ENCODE results near the gene WRNIP1.
A peak's percentile ranks its signal among the peaks of the same experiment; 100 is the strongest.

Gene WRNIP1

DNA sequence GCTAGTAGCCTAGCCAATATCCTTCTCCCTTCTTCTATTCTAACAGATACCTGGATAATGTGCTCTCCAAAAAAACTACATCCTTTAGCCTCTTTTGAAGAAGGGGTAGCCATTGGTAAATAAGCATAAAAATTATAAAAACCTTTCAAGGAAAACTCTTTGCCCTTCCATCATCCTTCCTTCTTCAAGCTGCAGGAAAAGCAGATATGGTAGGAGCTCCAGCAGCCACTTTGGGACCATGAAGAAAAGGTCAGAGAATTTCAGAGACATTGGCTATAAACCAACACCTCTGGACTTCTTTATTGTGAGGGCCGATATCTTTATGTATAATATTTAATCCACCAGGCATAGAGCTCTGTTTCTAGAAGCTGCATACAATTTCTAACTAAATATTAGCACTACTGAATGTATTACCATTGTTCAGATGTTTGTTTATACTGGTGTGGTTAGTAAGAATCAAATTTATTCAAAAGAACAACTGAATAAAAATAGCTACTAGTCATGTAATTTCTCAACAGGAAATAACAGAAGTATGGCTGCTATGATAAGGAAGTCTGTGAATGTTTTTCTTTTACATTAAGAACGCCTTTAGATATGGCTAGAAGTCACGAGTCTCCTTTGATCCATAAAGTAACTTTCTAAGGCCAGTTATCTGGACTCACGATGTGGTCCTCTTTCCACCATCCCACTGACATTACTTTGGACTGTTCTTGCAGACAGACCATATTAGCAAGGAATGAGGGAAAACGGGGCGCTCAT lies 46.7 kb upstream of the WRNIP1 start:
- H3K79me2 ChIP-seq (ENCODE audit: insufficient read depth, low read length), result no peaks in the 10 kb centered on the region
- peak overlapping the region; percentile 48 for H3K4me2 ChIP-seq (ENCODE audit: low read depth, low read length, poor library complexity, severe bottlenecking)
- no peaks in the 10 kb centered on the region for H3K36me3 ChIP-seq (ENCODE audit: insufficient read depth, low read length)
- H3K9me3 ChIP-seq (ENCODE audit: insufficient read depth, low read depth, low read length), result peaks cover 4% of the 10 kb centered on the region; the same call in 1 of the 2 replicates
- no peak overlapping the region for H3K9ac ChIP-seq (ENCODE audit: low read depth, low read length, poor library complexity, severe bottlenecking)
- peak overlapping the region; percentile 4 for H3K4me3 ChIP-seq (ENCODE audit: low read length, poor library complexity, severe bottlenecking)
- H3K4me1 ChIP-seq (ENCODE audit: insufficient read depth, low read length, poor library complexity, severe bottlenecking), result peaks cover 14% of the 10 kb centered on the region
- H2AFZ ChIP-seq (ENCODE audit: low read length), result peak overlapping the region; percentile 40
- no peaks in the 10 kb centered on the region for H3K27me3 ChIP-seq (ENCODE audit: insufficient read depth, low read length, poor library complexity, severe bottlenecking)
- peaks cover 3% of the 10 kb centered on the region; the same call in 1 of the 2 replicates for H3F3A ChIP-seq (ENCODE audit: low read depth)
- H4K20me1 ChIP-seq (ENCODE audit: insufficient read depth, low read length, poor library complexity, severe bottlenecking), result no peaks in the 10 kb centered on the region
- no peaks in the 10 kb centered on the region for H3K9me2 ChIP-seq (replicated peaks; ENCODE audit: low read depth, low read length)
- no peak for TF ChIP-seq EZH2phosphoT487 (IDR thresholded peaks at IDR 0.05; ENCODE audit: borderline replicate concordance)
- TF ChIP-seq, protein P1, sequence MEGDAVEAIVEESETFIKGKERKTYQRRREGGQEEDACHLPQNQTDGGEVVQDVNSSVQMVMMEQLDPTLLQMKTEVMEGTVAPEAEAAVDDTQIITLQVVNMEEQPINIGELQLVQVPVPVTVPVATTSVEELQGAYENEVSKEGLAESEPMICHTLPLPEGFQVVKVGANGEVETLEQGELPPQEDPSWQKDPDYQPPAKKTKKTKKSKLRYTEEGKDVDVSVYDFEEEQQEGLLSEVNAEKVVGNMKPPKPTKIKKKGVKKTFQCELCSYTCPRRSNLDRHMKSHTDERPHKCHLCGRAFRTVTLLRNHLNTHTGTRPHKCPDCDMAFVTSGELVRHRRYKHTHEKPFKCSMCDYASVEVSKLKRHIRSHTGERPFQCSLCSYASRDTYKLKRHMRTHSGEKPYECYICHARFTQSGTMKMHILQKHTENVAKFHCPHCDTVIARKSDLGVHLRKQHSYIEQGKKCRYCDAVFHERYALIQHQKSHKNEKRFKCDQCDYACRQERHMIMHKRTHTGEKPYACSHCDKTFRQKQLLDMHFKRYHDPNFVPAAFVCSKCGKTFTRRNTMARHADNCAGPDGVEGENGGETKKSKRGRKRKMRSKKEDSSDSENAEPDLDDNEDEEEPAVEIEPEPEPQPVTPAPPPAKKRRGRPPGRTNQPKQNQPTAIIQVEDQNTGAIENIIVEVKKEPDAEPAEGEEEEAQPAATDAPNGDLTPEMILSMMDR (conservative IDR thresholded peaks at IDR 0.05; ENCODE audit: low read length), result no peak

DNA sequence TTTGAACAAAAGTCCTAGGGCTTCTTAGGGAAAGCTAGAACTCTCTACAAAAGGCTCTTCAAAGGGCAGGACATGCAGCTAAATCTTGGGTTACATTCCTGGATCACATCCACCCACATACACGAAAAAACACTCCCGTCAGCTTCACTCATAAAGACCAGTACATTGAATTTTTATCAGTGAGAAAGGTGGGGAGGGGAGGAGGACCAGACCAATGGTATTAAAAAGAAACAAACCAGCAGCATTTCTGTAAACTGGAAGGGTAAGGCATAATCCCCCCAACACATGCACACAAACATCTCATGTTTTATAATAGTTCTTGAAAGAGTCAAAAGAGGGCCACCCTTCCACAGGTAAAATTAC lies 46.1 kb upstream of the WRNIP1 start:
- Histone ChIP-seq H3K9me2 (replicated peaks; ENCODE audit: low read depth, low read length) (no peaks in the 10 kb centered on the region), H3F3A (ENCODE audit: low read depth) (peaks cover 3% of the 10 kb centered on the region; the same call in 1 of the 2 replicates), H3K9ac (ENCODE audit: low read depth, low read length, poor library complexity, severe bottlenecking) (no peak overlapping the region), H3K27me3 (ENCODE audit: insufficient read depth, low read length, poor library complexity, severe bottlenecking) (no peaks in the 10 kb centered on the region), H3K9me3 (ENCODE audit: insufficient read depth, low read depth, low read length) (peaks cover 4% of the 10 kb centered on the region; the same call in 1 of the 2 replicates), H3K4me3 (ENCODE audit: low read length, poor library complexity, severe bottlenecking) (peak overlapping the region; percentile 4), H3K4me1 (ENCODE audit: insufficient read depth, low read length, poor library complexity, severe bottlenecking) (peaks cover 14% of the 10 kb centered on the region), H2AFZ (ENCODE audit: low read length) (peak overlapping the region; percentile 40), H4K20me1 (ENCODE audit: insufficient read depth, low read length, poor library complexity, severe bottlenecking) (no peaks in the 10 kb centered on the region), H3K79me2 (ENCODE audit: insufficient read depth, low read length) (no peaks in the 10 kb centered on the region), H3K36me3 (ENCODE audit: insufficient read depth, low read length) (no peaks in the 10 kb centered on the region), H3K4me2 (ENCODE audit: low read depth, low read length, poor library complexity, severe bottlenecking) (peak overlapping the region; percentile 48)
- no peak for TF ChIP-seq EZH2phosphoT487 (IDR thresholded peaks at IDR 0.05; ENCODE audit: borderline replicate concordance)
- TF ChIP-seq, protein P1 (conservative IDR thresholded peaks at IDR 0.05; ENCODE audit: low read length), result no peak

DNA sequence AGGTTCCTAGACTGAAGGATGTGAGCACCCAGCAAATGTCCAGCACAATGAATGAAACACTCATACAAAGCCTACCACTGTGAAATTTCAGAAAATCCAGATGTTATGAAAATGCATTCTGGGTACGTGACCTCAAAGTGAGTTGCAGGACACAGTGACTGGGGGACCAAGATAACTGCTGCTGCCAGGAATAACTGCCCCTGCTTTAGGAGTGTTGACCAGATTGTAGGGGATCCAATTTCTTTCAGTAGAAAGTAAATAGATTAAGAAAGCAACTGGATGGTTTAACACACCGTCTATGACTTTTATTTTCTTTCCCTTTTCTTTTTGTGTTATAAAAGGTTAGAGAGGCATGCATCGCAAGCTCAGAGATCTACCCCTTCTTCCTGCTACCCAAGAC lies 44.0 kb upstream of the WRNIP1 start:
- Histone ChIP-seq H3K9me3 (ENCODE audit: insufficient read depth, low read depth, low read length) (peaks cover 4% of the 10 kb centered on the region; the same call in 1 of the 2 replicates), H3K4me3 (ENCODE audit: low read length, poor library complexity, severe bottlenecking) (no peak overlapping the region), H2AFZ (ENCODE audit: low read length) (no peak overlapping the region), H3K9ac (ENCODE audit: low read depth, low read length, poor library complexity, severe bottlenecking) (no peak overlapping the region), H3K36me3 (ENCODE audit: insufficient read depth, low read length) (no peaks in the 10 kb centered on the region), H3K79me2 (ENCODE audit: insufficient read depth, low read length) (no peaks in the 10 kb centered on the region), H3K4me1 (ENCODE audit: insufficient read depth, low read length, poor library complexity, severe bottlenecking) (peaks cover 22% of the 10 kb centered on the region), H3K4me2 (ENCODE audit: low read depth, low read length, poor library complexity, severe bottlenecking) (no peak overlapping the region), H3K9me2 (replicated peaks; ENCODE audit: low read depth, low read length) (no peaks in the 10 kb centered on the region), H3F3A (ENCODE audit: low read depth) (peaks cover 3% of the 10 kb centered on the region; the same call in 1 of the 2 replicates), H3K27me3 (ENCODE audit: insufficient read depth, low read length, poor library complexity, severe bottlenecking) (no peaks in the 10 kb centered on the region), H4K20me1 (ENCODE audit: insufficient read depth, low read length, poor library complexity, severe bottlenecking) (no peaks in the 10 kb centered on the region)
- TF ChIP-seq EZH2phosphoT487 (IDR thresholded peaks at IDR 0.05; ENCODE audit: borderline replicate concordance), result no peak
